Measurements from ENCODE around the gene ATG9B. TPM values are rescaled to one million over a fixed set of nuclear protein-coding genes. Genes with fewer than 3 reads are reported as not detected.

ATG9B gene
- total and polyA plus RNA-seq, 9 of the 15 experiments (the other 6 are each of a cell fraction or from before 2014, with no cell fraction given), result 0.29 to 8.0 (median 2.1) TPM

- TF ChIP-seq, protein P1, sequence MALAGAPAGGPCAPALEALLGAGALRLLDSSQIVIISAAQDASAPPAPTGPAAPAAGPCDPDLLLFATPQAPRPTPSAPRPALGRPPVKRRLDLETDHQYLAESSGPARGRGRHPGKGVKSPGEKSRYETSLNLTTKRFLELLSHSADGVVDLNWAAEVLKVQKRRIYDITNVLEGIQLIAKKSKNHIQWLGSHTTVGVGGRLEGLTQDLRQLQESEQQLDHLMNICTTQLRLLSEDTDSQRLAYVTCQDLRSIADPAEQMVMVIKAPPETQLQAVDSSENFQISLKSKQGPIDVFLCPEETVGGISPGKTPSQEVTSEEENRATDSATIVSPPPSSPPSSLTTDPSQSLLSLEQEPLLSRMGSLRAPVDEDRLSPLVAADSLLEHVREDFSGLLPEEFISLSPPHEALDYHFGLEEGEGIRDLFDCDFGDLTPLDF (CRISPR knock-in tag; IDR thresholded peaks at IDR 0.05), result peak; percentile 51; the same call in 1 of the 2 replicates
- 0 out of 2 replicates have a peak, but pooled peaks have one; percentile 52 for TF ChIP-seq NCOA1 (IDR thresholded peaks at IDR 0.05; ENCODE audit: low read depth)
- TF ChIP-seq PTRF (tag; IDR thresholded peaks at IDR 0.05), result no peak
- TF ChIP-seq TFAP4 (CRISPR knock-in tag; IDR thresholded peaks at IDR 0.05; ENCODE audit: borderline replicate concordance), result peak; percentile 73; the same call in 1 of the 2 replicates
- TF ChIP-seq DPF2 (IDR thresholded peaks at IDR 0.05), result peak; percentile 87; the same call in 1 of the 2 replicates
- no peak; the same call in 1 of the 2 replicates for TF ChIP-seq NR1H2 (CRISPR knock-in tag; IDR thresholded peaks at IDR 0.05)
- TF ChIP-seq, protein P2, sequence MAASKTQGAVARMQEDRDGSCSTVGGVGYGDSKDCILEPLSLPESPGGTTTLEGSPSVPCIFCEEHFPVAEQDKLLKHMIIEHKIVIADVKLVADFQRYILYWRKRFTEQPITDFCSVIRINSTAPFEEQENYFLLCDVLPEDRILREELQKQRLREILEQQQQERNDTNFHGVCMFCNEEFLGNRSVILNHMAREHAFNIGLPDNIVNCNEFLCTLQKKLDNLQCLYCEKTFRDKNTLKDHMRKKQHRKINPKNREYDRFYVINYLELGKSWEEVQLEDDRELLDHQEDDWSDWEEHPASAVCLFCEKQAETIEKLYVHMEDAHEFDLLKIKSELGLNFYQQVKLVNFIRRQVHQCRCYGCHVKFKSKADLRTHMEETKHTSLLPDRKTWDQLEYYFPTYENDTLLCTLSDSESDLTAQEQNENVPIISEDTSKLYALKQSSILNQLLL (CRISPR knock-in tag; IDR thresholded peaks at IDR 0.05; ENCODE audit: borderline replicate concordance), result no peak
- peak; percentile 75; the same call in 1 of the 2 replicates for TF ChIP-seq ZNF263 (CRISPR knock-in tag; IDR thresholded peaks at IDR 0.05; ENCODE audit: borderline replicate concordance)
- TF ChIP-seq FOXK2 (conservative IDR thresholded peaks at IDR 0.05 in 1 of 2, IDR thresholded peaks at IDR 0.05 in 1 of 2; ENCODE audit: low read depth in 2 of 2), result peak; percentile 45 to 64; a peak in 2 of 4 replicates
- TF ChIP-seq HDAC8 (tag; IDR thresholded peaks at IDR 0.05), result peak; percentile 72; the same call in 1 of the 2 replicates
- peak; percentile 74 for TF ChIP-seq SMARCB1 (IDR thresholded peaks at IDR 0.05; ENCODE audit: insufficient read length, low read depth)
- no peak for TF ChIP-seq TBL1XR1 (IDR thresholded peaks at IDR 0.05; ENCODE audit: low read length in 2 of 2)
- TF ChIP-seq CREM (IDR thresholded peaks at IDR 0.05; ENCODE audit: low read depth), result peak; percentile 63
- peak; percentile 10 to 20; a peak in 2 of 4 replicates for TF ChIP-seq TEAD1 (CRISPR knock-in tag; IDR thresholded peaks at IDR 0.05)
- TF ChIP-seq ZNF165 (CRISPR knock-in tag; IDR thresholded peaks at IDR 0.05; ENCODE audit: borderline replicate concordance), result no peak
- TF ChIP-seq, protein P3, sequence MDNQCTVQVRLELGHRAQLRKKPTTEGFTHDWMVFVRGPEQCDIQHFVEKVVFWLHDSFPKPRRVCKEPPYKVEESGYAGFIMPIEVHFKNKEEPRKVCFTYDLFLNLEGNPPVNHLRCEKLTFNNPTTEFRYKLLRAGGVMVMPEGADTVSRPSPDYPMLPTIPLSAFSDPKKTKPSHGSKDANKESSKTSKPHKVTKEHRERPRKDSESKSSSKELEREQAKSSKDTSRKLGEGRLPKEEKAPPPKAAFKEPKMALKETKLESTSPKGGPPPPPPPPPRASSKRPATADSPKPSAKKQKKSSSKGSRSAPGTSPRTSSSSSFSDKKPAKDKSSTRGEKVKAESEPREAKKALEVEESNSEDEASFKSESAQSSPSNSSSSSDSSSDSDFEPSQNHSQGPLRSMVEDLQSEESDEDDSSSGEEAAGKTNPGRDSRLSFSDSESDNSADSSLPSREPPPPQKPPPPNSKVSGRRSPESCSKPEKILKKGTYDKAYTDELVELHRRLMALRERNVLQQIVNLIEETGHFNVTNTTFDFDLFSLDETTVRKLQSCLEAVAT (IDR thresholded peaks at IDR 0.05), result peak; percentile 21 to 75; a peak in 2 of 4 replicates
Measured at GRCh38 chr7:151017953-151018420, 6.3 kb downstream of the ATG9B start (continued).
